Keratinocyte (primary cell): Measurements from ENCODE around the gene RC3H2. TPM values are rescaled to one million over a fixed set of nuclear protein-coding genes. Genes with fewer than 3 reads are reported as not detected.

Source experiments
- DNase-seq: peaks from one replicate; pipeline ENCODE4 v3.0.0-alpha.2; 2011; ENCODE audit warnings: low read depth, missing footprints, low spot score
- FAIRE-seq: peaks from 2 replicates; lab custom pipeline; 2011; peaks lifted over from hg19 to GRCh38; lab: Jason Lieb, UNC
- H2AFZ ChIP-seq: 2 replicates; pipeline ENCODE4 v1.6.0; 2012; ENCODE audit warnings: low read length, control low read depth, inconsistent platforms; ENCODE audit not compliant: control insufficient read depth
- H3K27ac ChIP-seq: 2 replicates; pipeline ENCODE4 v1.5.1; 2011; ENCODE audit warnings: low read length; ENCODE audit not compliant: control insufficient read depth, insufficient read depth
- H3K27me3 ChIP-seq: 3 replicates; pipeline ENCODE4 v1.6.0; 2011; ENCODE audit warnings: low read length; ENCODE audit not compliant: control insufficient read depth, insufficient read depth; ENCODE audit errors: extremely low read depth
- H3K36me3 ChIP-seq, 2 experiments: 2 replicates in 1 of 2; 3 replicates in 1 of 2; pipeline ENCODE4 v1.5.1; 2011; ENCODE audit warnings: low read length in 2 of 2, mild to moderate bottlenecking in 1 of 2; ENCODE audit not compliant: control insufficient read depth in 2 of 2, insufficient read depth in 2 of 2; ENCODE audit errors: extremely low read depth in 1 of 2
- H3K4me1 ChIP-seq: 3 replicates; pipeline ENCODE4 v1.5.1; 2011; ENCODE audit warnings: low read length; ENCODE audit not compliant: control insufficient read depth, insufficient read depth; ENCODE audit errors: extremely low read depth
- H3K4me2 ChIP-seq: 3 replicates; pipeline ENCODE4 v1.6.0; 2011; ENCODE audit warnings: low read depth, low read length; ENCODE audit not compliant: control insufficient read depth, insufficient read depth; ENCODE audit errors: extremely low read depth
- H3K4me3 ChIP-seq, 3 experiments: fragments of 200-600 bp in 1 of 3; sonication (generic) in 1 of 3; 2 replicates in 2 of 3; 3 replicates in 1 of 3; pipeline ENCODE4 v1.5.1; 2011 to 2016; ENCODE audit warnings: low read length in 3 of 3, mild to moderate bottlenecking in 3 of 3, control low read depth in 2 of 3, inconsistent platforms in 1 of 3, low read depth in 1 of 3, mixed read lengths in 1 of 3, mixed run types in 1 of 3, moderate library complexity in 1 of 3; ENCODE audit not compliant: control insufficient read depth in 2 of 3, insufficient read depth in 2 of 3; ENCODE audit errors: extremely low read depth in 1 of 3
- H3K79me2 ChIP-seq: 2 replicates; pipeline ENCODE4 v1.6.0; 2012; ENCODE audit warnings: low read length; ENCODE audit not compliant: control insufficient read depth, insufficient read depth
- H3K9ac ChIP-seq: 3 replicates; pipeline ENCODE4 v1.6.0; 2011; ENCODE audit warnings: low read length; ENCODE audit not compliant: control insufficient read depth, insufficient read depth; ENCODE audit errors: extremely low read depth
- H3K9me1 ChIP-seq: 3 replicates; pipeline ENCODE4 v1.6.0; 2011; ENCODE audit warnings: low read length; ENCODE audit not compliant: control insufficient read depth, insufficient read depth; ENCODE audit errors: extremely low read depth
- H3K9me3 ChIP-seq: 2 replicates; pipeline ENCODE4 v1.5.1; 2012; ENCODE audit warnings: low read depth, low read length; ENCODE audit not compliant: control insufficient read depth
- H4K20me1 ChIP-seq: 3 replicates; pipeline ENCODE4 v1.6.0; 2011; ENCODE audit warnings: low read length; ENCODE audit not compliant: control insufficient read depth, insufficient read depth; ENCODE audit errors: extremely low read depth
- EZH2 ChIP-seq: IDR thresholded peaks from one replicate; pipeline ENCODE4 v1.6.1; 2012; ENCODE audit warnings: inconsistent platforms, mild to moderate bottlenecking, low read length, moderate library complexity
- dilution Hi-C: fragments of 300-500 bp; cut with MboI; formaldehyde crosslinking; loops from one replicate; pipeline ENCODE4 v1.7.0; 2020; ENCODE audit warnings: low sequenced_read_pairs; ENCODE audit not compliant: extremely low pct_ligation_motif_present
- polyA plus RNA-seq, 5 experiments: library from polyadenylated mRNA; depleted of rRNA in 3 of 5; stranded (reverse) in 3 of 5; stranded (forward) in 1 of 5; unstranded in 1 of 5; fragments of >200 nt; gene quantifications; 1 replicate in 1 of 5; 2 replicates in 3 of 5; 3 replicates in 1 of 5; pipeline versions ENCODE4 v1.2.1 to v1.2.3, GENCODE V29; 2011 to 2012; ENCODE audit warnings: missing spikeins in 2 of 5, low read depth in 1 of 5, low replicate concordance in 1 of 5
- TF ChIP-seq, protein P1 (sequence below), 3 experiments: IDR thresholded peaks in 1 of 3; conservative IDR thresholded peaks in 1 of 3; optimal IDR thresholded peaks in 1 of 3; 2 replicates in 2 of 3; 3 replicates in 1 of 3; pipeline versions ENCODE3 to v1.5.1; 2011; ENCODE audit warnings: low read length in 3 of 3, mild to moderate bottlenecking in 3 of 3, moderate library complexity in 2 of 3, control low read depth in 1 of 3, inconsistent platforms in 1 of 3; ENCODE audit not compliant: insufficient read depth in 2 of 3; ENCODE audit errors: extremely low read depth in 1 of 3

The RC3H2 gene
- polyA plus RNA-seq, 1 donor (not counting 4 experiments of a cell fraction or from before 2014, with no cell fraction given), result 34.2 TPM

DNA sequence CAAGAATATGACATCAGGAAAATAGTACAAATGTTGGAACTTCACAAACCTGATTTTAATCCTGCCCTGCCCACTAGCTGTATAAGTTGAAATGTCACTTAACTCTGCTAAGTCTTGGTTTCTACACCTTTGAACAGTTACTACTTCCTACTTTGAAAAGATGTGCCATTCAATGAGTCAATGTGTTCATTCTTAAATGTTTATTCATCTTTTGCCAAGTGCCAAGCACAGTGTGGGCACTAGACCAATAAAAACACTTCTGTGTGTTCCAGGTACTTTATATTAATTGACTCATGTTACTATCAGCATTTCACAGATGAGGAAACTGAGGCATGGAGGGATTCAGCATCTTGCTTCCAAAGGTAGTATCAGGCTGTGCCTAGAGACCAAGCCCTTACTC, 89.6 kb downstream of the RC3H2 start:
- Histone ChIP-seq H2AFZ (no peak overlapping the region), H3K4me2 (no peak overlapping the region), H3K9me3 (no peaks in the 10 kb centered on the region), H3K4me1 (no peaks in the 10 kb centered on the region), H3K9ac (no peak overlapping the region), H3K36me3 (peaks cover 0 to 6% of the 10 kb centered on the region in 2 experiments), H3K79me2 (no peaks in the 10 kb centered on the region), H3K27me3 (no peaks in the 10 kb centered on the region), H3K9me1 (no peaks in the 10 kb centered on the region), H4K20me1 (no peaks in the 10 kb centered on the region), H3K27ac (no peak overlapping the region), H3K4me3 (no peak overlapping the region)
- DNase-seq (no peak), FAIRE-seq (no peak)
- TF ChIP-seq, protein P1, sequence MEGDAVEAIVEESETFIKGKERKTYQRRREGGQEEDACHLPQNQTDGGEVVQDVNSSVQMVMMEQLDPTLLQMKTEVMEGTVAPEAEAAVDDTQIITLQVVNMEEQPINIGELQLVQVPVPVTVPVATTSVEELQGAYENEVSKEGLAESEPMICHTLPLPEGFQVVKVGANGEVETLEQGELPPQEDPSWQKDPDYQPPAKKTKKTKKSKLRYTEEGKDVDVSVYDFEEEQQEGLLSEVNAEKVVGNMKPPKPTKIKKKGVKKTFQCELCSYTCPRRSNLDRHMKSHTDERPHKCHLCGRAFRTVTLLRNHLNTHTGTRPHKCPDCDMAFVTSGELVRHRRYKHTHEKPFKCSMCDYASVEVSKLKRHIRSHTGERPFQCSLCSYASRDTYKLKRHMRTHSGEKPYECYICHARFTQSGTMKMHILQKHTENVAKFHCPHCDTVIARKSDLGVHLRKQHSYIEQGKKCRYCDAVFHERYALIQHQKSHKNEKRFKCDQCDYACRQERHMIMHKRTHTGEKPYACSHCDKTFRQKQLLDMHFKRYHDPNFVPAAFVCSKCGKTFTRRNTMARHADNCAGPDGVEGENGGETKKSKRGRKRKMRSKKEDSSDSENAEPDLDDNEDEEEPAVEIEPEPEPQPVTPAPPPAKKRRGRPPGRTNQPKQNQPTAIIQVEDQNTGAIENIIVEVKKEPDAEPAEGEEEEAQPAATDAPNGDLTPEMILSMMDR (optimal IDR thresholded peaks at IDR 0.05 in 1 of 3, IDR thresholded peaks at IDR 0.05 in 1 of 3, conservative IDR thresholded peaks at IDR 0.05 in 1 of 3; ENCODE audit: extremely low read depth in 1 of 3, insufficient read depth in 2 of 3, low read length in 3 of 3), result no peak
- no peak for TF ChIP-seq EZH2
- dilution Hi-C loops, result loop anchor here (25.0 kb wide), 1 partner anchor 353 kb away; no protein-coding TSS in a partner anchor

DNA sequence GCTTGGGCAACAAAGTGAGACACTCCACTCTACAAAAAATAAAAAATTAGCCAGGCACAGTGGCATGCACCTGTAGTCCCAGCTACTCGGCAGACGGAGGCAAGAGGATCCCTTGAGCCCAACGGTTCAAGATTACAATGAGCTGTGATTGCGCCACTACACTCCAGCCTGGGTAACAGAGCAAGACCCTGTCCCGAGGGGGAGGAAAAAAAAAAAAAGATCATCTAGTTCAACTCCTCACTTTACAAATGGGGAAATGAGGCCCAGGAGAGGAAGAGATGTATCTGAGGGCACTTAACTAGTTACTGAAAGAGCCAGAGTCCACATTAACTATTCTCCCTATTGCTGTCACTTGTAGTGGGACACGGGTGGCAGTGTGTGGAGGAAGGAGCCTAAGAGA, 90.6 kb downstream of the RC3H2 start:
- H3K9me1 ChIP-seq, result no peaks in the 10 kb centered on the region
- no peaks in the 10 kb centered on the region for H3K27me3 ChIP-seq
- H4K20me1 ChIP-seq, result no peaks in the 10 kb centered on the region
- no peaks in the 10 kb centered on the region for H3K79me2 ChIP-seq
- DNase-seq (no peak), FAIRE-seq (no peak)
- H3K9ac ChIP-seq, result no peak overlapping the region
- H3K27ac ChIP-seq, result no peak overlapping the region
- no peaks in the 10 kb centered on the region for H3K9me3 ChIP-seq
- H3K4me2 ChIP-seq, result no peak overlapping the region
- peaks cover 5% of the 10 kb centered on the region for H3K4me1 ChIP-seq
- H3K4me3 ChIP-seq, result no peak overlapping the region
- H3K36me3 ChIP-seq, result peaks cover 0 to 4% of the 10 kb centered on the region in 2 experiments
- H2AFZ ChIP-seq, result no peak overlapping the region
- dilution Hi-C loops, result loop anchor here (25.0 kb wide), 1 partner anchor 352 kb away; no protein-coding TSS in a partner anchor
- no peak for TF ChIP-seq EZH2
- TF ChIP-seq, protein P1 (optimal IDR thresholded peaks at IDR 0.05 in 1 of 3, IDR thresholded peaks at IDR 0.05 in 1 of 3, conservative IDR thresholded peaks at IDR 0.05 in 1 of 3; ENCODE audit: extremely low read depth in 1 of 3, insufficient read depth in 2 of 3, low read length in 3 of 3), result no peak
